PC-3 (cell line): ENCODE results near the gene ADAMTS9.

Source experiments
- EZH2 ChIP-seq: fragments of 300-600 bp; sonication (generic); IDR thresholded peaks from one replicate; pipeline ENCODE4 v1.6.1; 2017; ENCODE audit warnings: antibody characterized with exemption, mild to moderate bottlenecking, low read length; ENCODE audit not compliant: unreplicated experiment
- EZH2phosphoT487 ChIP-seq: fragments of 300-600 bp; sonication (generic); IDR thresholded peaks from 2 replicates; pipeline ENCODE4 v1.6.1; 2018; ENCODE audit warnings: mild to moderate bottlenecking, antibody characterized with exemption, low read length, borderline replicate concordance
- TF ChIP-seq, protein P1 (sequence below): fragments of 300-600 bp; sonication (generic); conservative IDR thresholded peaks from 2 replicates; pipeline ENCODE4 v1.5.1; 2017; ENCODE audit warnings: antibody characterized with exemption, low read depth, mild to moderate bottlenecking, low read length

GRCh38 chr3:64601824-64602223 lies 86.0 kb downstream of the ADAMTS9 start:
- TF ChIP-seq, protein P1, sequence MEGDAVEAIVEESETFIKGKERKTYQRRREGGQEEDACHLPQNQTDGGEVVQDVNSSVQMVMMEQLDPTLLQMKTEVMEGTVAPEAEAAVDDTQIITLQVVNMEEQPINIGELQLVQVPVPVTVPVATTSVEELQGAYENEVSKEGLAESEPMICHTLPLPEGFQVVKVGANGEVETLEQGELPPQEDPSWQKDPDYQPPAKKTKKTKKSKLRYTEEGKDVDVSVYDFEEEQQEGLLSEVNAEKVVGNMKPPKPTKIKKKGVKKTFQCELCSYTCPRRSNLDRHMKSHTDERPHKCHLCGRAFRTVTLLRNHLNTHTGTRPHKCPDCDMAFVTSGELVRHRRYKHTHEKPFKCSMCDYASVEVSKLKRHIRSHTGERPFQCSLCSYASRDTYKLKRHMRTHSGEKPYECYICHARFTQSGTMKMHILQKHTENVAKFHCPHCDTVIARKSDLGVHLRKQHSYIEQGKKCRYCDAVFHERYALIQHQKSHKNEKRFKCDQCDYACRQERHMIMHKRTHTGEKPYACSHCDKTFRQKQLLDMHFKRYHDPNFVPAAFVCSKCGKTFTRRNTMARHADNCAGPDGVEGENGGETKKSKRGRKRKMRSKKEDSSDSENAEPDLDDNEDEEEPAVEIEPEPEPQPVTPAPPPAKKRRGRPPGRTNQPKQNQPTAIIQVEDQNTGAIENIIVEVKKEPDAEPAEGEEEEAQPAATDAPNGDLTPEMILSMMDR, result no peak
- TF ChIP-seq EZH2, result no peak
- TF ChIP-seq EZH2phosphoT487, result no peak
